ENCODE data around the gene LITAFD. TPM values are rescaled to one million over a fixed set of nuclear protein-coding genes. Genes with fewer than 3 reads are reported as not detected.

Gene LITAFD
- total and polyA plus RNA-seq, 2 of the 4 experiments (the other 2 are of a cell fraction): not detected

GRCh38 chr16:8900343-8900742 lies 18.2 kb downstream of the LITAFD start:
- H3K4me1 ChIP-seq (ENCODE audit: control insufficient read depth, insufficient read depth, low read length): no peaks in the 10 kb centered on the region
- no peak overlapping the region for H2AK9ac ChIP-seq (replicated peaks; ENCODE audit: low read depth, low read length, poor library complexity)
- dilution Hi-C loops (cut with HindIII; ENCODE audit: low sequenced_read_pairs, unreplicated experiment) (no loop called here), intact Hi-C loops (cut with micrococcal nuclease) (loop anchor here (10.0 kb wide), 1 partner anchor 194 kb away; the partner anchor contains the start of gene HAPSTR1), in situ Hi-C loops (cut with MboI; ENCODE audit: low sequenced_read_pairs) (no loop called here)
- H4K8ac ChIP-seq (ENCODE audit: low read depth in 2 of 2, low read length in 2 of 2): no peak overlapping the region
- H3K4me3 ChIP-seq (ENCODE audit: insufficient read depth, low read depth, low read length): no peak overlapping the region
- no peak overlapping the region for H2AFZ ChIP-seq (replicated peaks; ENCODE audit: low read length, poor library complexity)
- no peak overlapping the region for H2BK120ac ChIP-seq (ENCODE audit: low read depth, low read length)
- peaks cover 19 to 29% of the 10 kb centered on the region in 2 experiments for H3K79me1 ChIP-seq (ENCODE audit: low read depth in 1 of 2, low read length in 2 of 2)
- H4K5ac ChIP-seq (ENCODE audit: low read depth, low read length): no peak overlapping the region
- TF ChIP-seq CHD1 (IDR thresholded peaks at IDR 0.05; ENCODE audit: low read depth, low read length): no peak
- no peak for TF ChIP-seq MXI1 (IDR thresholded peaks at IDR 0.05; ENCODE audit: borderline replicate concordance, low read depth, low read length)
- TF ChIP-seq MAZ (IDR thresholded peaks at IDR 0.05; ENCODE audit: borderline replicate concordance, low read depth, low read length): no peak
- TF ChIP-seq RFX5 (IDR thresholded peaks at IDR 0.05; ENCODE audit: low read depth, low read length): no peak
- TF ChIP-seq SMC3 (IDR thresholded peaks at IDR 0.05; ENCODE audit: low read depth, low read length): no peak
- TF ChIP-seq POLR2A (IDR thresholded peaks at IDR 0.05; ENCODE audit: low read depth, low read length): no peak
- no peak for TF ChIP-seq CTCF (conservative IDR thresholded peaks at IDR 0.05; ENCODE audit: low read depth, low read length)
- no peak for TF ChIP-seq RCOR1 (IDR thresholded peaks at IDR 0.05; ENCODE audit: insufficient replicate concordance, low read length)
- no peak for TF ChIP-seq USF2 (IDR thresholded peaks at IDR 0.05; ENCODE audit: low read depth, low read length)
- TF ChIP-seq FOS (IDR thresholded peaks at IDR 0.05; ENCODE audit: low read depth, low read length): no peak
- no peak for TF ChIP-seq RAD21 (IDR thresholded peaks at IDR 0.05; ENCODE audit: low read length)
- no peak for TF ChIP-seq ELK1 (IDR thresholded peaks at IDR 0.05; ENCODE audit: borderline replicate concordance, low read depth, low read length)
- no peak for TF ChIP-seq MAFK (IDR thresholded peaks at IDR 0.05; ENCODE audit: low read depth, low read length)
- no peak overlapping the region for H3K18ac ChIP-seq (ENCODE audit: low read depth, low read length)
- DNase-seq: no peak
- H3K9me3 ChIP-seq (ENCODE audit: control insufficient read depth, insufficient read depth, low read length): no peaks in the 10 kb centered on the region
- H3K9ac ChIP-seq (ENCODE audit: low read depth, low read length): no peak overlapping the region
- no peak overlapping the region for H3K4ac ChIP-seq (ENCODE audit: low read depth, low read length)
- no peak overlapping the region for H3K56ac ChIP-seq (ENCODE audit: extremely low read depth, insufficient read depth, low read length)
- no peak overlapping the region for H3K23ac ChIP-seq (ENCODE audit: low read depth, low read length)
- no peak overlapping the region for H2BK5ac ChIP-seq (ENCODE audit: low read depth, low read length, poor library complexity, severe bottlenecking)
- no peaks in the 10 kb centered on the region for H3K27me3 ChIP-seq (ENCODE audit: control insufficient read depth, insufficient read depth, low read length)
- H2BK20ac ChIP-seq (ENCODE audit: low read depth, low read length): no peak overlapping the region
- no peak for ATAC-seq (ENCODE audit: low read depth)
- H3K36me3 ChIP-seq (ENCODE audit: control insufficient read depth, insufficient read depth, low read length): peaks cover 62% of the 10 kb centered on the region
- H2BK15ac ChIP-seq (ENCODE audit: low read depth, low read length): no peak overlapping the region
- WGBS, 2 experiments (ENCODE audit: extremely low coverage in 2 of 2, insufficient read length in 1 of 2): no CpG with 5 or more reads among the region's 5 CpGs
- no TSS peak for BruUV-seq (replicated peaks)
- POLR2A ChIA-PET (ENCODE audit: unreplicated experiment): no interaction called here
- no peak overlapping the region for H3K27ac ChIP-seq (ENCODE audit: insufficient read depth, low read length)
- no peak overlapping the region for H3K14ac ChIP-seq (replicated peaks; ENCODE audit: low read depth, low read length)
- no peaks in the 10 kb centered on the region for H3K9me1 ChIP-seq (ENCODE audit: insufficient read depth, low read length)
- CTCF ChIA-PET: interaction anchor here (1.6 to 2.2 kb wide), 2 partner anchors 11 to 108 kb away, joined by 4 to 8 read pairs; no protein-coding TSS in a partner anchor
- H3K4me2 ChIP-seq (ENCODE audit: low read depth, low read length): no peak overlapping the region
- H4K20me1 ChIP-seq (ENCODE audit: insufficient read depth, low read length): peaks cover 3% of the 10 kb centered on the region; the same call in 1 of the 2 replicates
- H2AK5ac ChIP-seq (ENCODE audit: low read depth, low read length): no peak overlapping the region
- no peak overlapping the region for H4K91ac ChIP-seq (ENCODE audit: insufficient read depth, low read depth, low read length)
